ENCODE results near the gene ANKLE1.
A peak's percentile ranks its signal among the peaks of the same experiment; 100 is the strongest.

Gene ANKLE1

DNA sequence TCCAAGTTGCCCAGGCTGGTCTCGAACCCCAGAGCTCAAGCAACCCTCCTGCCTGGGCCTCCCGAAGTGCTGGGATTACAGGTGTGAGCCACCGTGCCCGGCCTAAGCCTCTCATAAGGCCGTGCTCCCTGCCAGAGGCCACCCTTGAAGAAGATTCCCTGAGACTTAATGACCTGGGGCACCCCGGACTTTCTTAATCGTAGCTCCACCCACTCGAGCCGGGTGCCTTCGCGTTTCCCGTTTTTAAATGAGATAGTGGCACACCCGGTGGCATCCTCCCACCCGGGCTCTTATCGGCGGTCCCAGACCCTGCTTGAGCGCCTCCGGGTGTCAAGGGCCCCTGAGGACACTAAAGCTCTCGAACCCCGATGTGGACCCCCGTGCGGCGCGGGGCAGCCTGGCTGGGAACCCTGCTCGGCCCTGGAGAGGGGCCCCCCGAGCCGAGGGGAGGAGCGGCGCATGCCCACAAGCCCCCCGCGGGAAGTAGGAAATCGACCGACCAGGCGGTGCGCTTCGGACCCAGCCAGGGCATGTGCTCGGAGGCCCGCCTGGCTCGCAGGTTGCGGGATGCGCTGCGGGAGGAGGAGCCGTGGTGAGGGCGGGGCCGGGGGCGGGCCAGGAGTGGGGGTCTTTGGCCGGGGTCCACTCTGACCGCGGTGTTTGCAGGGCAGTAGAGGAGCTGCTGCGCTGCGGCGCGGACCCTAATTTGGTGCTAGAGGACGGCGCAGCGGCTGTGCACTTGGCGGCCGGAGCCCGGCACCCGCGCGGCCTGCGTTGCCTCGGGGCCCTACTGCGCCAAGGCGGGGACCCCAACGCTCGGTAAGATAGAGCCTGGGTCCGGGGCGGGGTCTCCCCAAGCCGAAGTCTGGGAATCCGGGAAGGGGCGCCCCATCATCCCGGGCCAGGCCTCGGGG is at the start of gene ANKLE1:
Gene ANKLE1, plus strand, starts transcription at position 511 of the 914 bp plus-strand sequence. Its CDS starts 20 bp downstream, at position 531.
- DNase-seq = peak; percentile 66

- no peak for DNase-seq
These were observed 49.4 kb upstream of the ANKLE1 start for GRCh38 chr19:17232258-17232657.

DNA sequence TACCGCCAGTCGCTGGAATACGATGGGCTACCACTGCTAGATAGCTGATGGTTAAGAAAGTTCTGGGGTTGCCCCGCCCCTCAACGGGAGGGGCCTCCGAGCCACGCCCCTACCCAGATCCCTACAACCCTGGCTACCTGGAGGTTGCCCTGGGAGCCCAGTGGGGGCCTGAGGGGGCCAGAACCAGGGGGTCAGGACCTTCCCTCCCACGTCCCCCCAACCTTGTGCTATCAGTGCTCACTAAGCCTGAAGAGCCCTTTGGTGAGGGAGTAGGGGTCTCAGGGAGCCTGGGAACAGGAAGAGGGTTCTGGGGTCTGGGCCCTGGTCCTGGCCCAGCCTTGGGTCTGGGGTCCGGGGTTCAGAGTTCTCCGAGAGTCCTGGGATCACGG is 46.8 kb upstream of the ANKLE1 start:
- DNase-seq = peak; percentile 73

GRCh38 chr19:17235300-17235970 is 46.3 kb upstream of the ANKLE1 start:
- peak; percentile 80 for DNase-seq

GRCh38 chr19:17235971-17236777 is 45.5 kb upstream of the ANKLE1 start:
- DNase-seq = no peak

- no peak for DNase-seq
These were observed 44.7 kb upstream of the ANKLE1 start for GRCh38 chr19:17236811-17237543.

DNA sequence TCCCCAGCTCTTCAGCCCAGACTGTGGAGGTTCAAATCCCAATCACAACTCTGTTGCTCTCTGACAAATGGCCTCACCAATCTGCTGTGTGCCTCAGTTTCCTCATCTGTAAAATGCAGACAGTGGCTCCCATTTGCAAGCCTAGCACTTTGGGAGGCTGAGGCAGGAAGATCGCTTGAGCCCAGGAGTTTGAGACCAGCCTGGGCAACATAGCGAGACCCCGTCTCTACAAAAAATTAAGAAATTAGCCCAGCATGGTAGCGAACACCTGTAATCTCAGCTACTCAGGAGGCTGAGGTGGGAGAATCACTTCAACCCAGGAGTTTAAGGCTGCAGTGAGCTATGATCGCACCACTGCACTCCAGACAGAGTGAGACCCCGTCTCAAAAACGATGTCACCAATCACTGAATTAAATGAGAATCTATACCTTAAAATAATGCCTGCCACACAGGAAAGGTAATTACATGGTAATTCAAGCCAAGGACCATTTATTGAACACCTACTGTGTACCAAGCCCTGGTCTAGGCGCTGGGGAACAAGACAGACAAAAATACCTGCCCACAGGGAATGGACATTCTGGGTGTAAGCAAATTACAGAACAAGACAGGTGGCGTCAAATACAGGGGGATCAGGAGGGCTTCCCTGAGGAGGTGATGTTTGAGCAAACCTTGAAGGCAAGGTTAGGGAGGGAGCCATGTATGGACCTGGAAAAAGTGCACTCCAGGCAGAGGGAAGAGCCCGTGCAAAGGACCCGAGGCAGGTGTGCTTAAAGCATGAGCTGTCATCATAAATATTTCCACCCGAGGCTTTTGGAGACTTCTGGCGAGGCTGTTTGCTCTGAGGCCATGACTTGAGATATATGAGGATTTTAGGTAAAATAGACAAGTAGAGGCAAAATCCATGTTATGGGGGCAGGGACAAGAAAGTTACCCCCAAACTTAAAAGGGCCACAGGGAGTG is 43.7 kb upstream of the ANKLE1 start:
- DNase-seq = no peak

- DNase-seq = no peak
These were observed 41.5 kb upstream of the ANKLE1 start for GRCh38 chr19:17240062-17240752.

DNA sequence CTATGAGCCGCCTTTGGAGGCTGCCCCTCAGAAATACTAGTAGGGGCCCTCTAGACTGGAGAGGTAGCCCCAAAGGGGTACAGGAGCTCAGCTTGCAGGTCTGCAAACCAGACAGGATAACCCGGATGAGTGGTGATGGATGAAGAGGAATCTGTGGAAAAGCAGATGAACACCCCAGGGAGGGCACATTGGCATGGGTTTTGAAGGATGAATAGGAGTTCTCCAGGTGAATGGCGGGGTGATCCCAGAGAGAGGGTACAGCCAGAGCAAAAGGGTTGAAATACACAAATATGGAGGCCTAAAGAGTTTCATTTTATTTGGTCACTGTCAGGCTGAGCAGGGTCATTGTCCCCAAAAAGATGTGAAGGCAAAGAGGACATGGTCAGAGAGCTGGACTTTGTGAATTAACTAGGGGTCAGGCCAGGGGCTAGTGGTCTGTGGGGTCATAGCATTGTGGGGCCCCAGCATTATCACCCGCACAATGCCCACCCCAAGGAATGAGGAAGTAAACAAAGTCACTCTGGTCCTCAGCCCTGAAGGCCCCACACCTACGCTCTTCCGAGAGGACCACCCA is 40.8 kb upstream of the ANKLE1 start:
- no peak for DNase-seq

DNA sequence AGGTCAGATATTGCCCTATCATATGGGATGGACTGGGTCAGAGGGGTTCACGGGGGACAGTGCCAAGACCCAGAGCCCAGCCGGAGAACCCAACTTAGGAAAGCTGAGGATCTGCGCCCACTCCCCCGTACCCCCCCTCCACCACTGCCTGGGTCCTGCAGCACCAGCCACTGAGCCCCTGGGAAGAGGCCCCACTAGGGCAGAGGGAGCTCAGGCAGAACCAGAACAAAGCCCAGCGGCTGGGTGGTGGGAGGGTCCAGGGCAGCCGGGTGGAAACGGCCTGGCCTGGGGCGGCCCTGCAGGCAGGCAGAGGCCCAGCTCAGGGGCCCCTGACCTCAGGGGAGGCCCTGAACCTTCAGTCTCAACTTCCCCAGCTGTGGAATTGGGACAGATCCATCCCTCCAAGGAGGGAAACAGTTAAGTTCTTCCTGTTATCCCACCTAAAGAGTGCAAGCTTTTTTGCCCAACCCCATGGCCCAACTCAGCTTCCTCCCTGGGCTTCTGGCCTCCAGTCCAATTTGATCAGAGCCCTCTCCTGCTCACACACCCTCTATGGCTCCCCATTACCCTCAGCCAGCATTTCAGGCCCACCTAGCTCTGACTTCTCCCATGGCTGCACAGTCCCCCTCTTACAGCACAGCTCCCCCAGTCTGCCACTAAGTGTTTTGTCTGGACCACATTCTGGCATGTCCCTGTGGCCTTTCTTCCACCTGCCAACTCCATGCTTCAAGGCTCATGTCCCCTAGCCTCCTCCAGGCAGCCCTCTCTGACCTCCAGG is 39.1 kb upstream of the ANKLE1 start:
- no peak for DNase-seq

DNA sequence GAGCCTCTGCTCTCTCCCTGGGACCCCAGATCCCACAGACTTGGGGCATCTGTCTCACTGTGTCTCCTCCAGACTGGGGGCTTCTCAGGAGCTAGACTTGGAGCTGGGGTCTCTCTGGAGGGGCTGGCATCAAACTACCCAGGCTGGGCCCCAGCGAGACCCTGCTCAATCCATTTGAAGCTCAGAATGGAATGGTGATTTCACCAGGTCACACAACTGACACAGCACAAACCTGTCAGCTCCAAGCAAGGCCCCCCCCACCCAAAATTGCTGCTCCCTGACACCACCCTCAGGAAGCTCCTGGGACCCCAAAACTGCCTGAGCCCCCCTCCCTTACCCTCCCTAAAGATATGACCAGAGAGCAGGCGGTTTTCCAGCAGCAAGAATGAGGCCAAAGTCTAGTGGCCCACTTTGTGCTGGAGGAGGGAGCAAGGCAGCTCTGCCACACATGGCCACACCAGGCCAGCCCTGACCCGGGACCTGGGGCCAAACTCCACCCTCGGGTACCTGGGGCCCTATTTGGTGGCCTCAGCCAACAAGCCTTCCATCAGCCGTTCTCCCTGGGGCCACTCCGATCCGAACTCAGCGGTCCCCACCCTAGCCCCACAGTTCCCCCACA is 38.4 kb upstream of the ANKLE1 start:
- DNase-seq = no peak

GRCh38 chr19:17243830-17244617 is 37.7 kb upstream of the ANKLE1 start:
- DNase-seq = no peak

- DNase-seq = no peak
These were observed 36.8 kb upstream of the ANKLE1 start for GRCh38 chr19:17244618-17245534.

GRCh38 chr19:17245535-17245984 is 36.1 kb upstream of the ANKLE1 start, which contains the start of gene NR2F6:
Gene NR2F6 (minus strand): TSS chr19:17245919. CDS start chr19:17245220, 699 bp downstream.
- no peak for DNase-seq

DNA sequence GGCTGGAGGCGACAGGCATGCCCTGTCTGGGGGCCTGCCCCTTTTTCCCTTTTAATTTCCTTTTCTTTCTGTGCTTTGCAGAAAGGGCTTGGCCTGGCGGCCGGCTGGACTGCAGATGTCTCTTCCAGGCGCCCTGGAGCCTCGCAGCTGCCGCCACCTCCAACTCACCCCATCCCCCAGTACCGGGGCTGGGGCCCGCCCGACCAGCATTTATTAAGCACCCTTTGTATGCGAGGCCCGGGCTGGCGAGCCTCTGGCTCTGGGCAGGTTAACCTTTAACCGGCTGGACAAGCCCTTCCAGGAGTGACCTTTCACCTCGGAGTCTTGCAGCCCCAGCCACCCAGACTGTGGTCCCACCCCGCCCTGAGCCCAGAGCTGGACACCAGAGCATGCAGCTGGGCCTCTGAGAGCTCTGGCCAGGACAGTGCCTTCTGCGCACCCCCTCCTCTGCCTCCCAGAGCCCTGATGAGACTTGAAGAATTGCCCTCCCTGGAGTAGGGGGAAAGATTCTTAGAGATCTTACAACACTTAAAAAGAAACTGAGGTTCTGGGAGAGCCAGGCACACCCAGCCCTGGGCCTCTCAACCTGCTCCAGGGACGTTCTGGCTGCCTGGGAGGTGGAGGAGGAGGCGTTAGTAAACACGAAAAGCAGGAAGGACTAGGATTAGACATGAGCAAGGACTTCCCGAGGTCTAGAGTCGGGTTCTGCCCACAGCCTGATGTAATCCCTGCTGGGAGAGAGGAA is 34.8 kb upstream of the ANKLE1 start:
- no peak for DNase-seq
